Measurements from ENCODE around the gene RAB17.

- no peak for TF ChIP-seq EP300 (IDR thresholded peaks at IDR 0.05)
- TF ChIP-seq POLR2AphosphoS5 (IDR thresholded peaks at IDR 0.05), result no peak
- TF ChIP-seq CTCF (IDR thresholded peaks at IDR 0.05), result no peak
- TF ChIP-seq POLR2A (IDR thresholded peaks at IDR 0.05), result no peak
These were observed 43.6 kb downstream of the RAB17 start for GRCh38 chr2:237546876-237547395.
